Left lung (tissue), 10 donors: Measurements from ENCODE around the gene LMNTD2. TPM values are rescaled to one million over a fixed set of nuclear protein-coding genes. Genes with fewer than 3 reads are reported as not detected.

Experiments used
- ATAC-seq: fragments of 200-7000 bp; cut with Tn5 transposase; one replicate; pipeline ENCODE4 v1.9.1; 2020; ENCODE audit warnings: moderate library complexity
- DNase-seq, 4 donors: peaks; one replicate each; pipeline ENCODE4 v3.0.0-alpha.2; 2013 to 2020
- H3K27ac ChIP-seq, 2 donors: fragments of 200-600 bp; sonication (generic) in 1 of 2; one replicate each; pipeline versions ENCODE4 v1.5.0 to v1.8.0; 2020 to 2021
- H3K27me3 ChIP-seq, 2 donors: fragments of 200-600 bp; sonication (generic) in 1 of 2; one replicate each; pipeline versions ENCODE4 v1.5.0 to v1.8.0; 2020 to 2021
- H3K36me3 ChIP-seq, 2 donors: fragments of 200-600 bp; sonication (generic) in 1 of 2; one replicate each; pipeline versions ENCODE4 v1.5.0 to v1.8.0; 2020 to 2021
- H3K4me1 ChIP-seq, 2 donors: fragments of 200-600 bp; one replicate each; pipeline ENCODE4 v1.8.0; 2021
- H3K4me3 ChIP-seq, 2 donors: fragments of 200-600 bp; sonication (generic) in 1 of 2; one replicate each; pipeline versions ENCODE4 v1.5.0 to v1.8.0; 2020 to 2021; ENCODE audit warnings: mild to moderate bottlenecking in 1 of 2
- H3K9me3 ChIP-seq, 2 donors: fragments of 200-600 bp; sonication (generic) in 1 of 2; one replicate each; pipeline versions ENCODE4 v1.5.0 to v1.8.0; 2020 to 2021
- CTCF ChIP-seq, 2 donors: fragments of 200-600 bp; sonication (generic) in 1 of 2; IDR thresholded peaks; one replicate each; pipeline versions ENCODE4 v1.5.0 to v1.8.0; 2021; ENCODE audit warnings: antibody characterized with exemption in 2 of 2
- intact Hi-C, 2 donors: fragments of 100-400 bp; cut with DNase I; formaldehyde crosslinking; loops; one replicate each; pipeline versions ENCODE4 v1.11.2 to v1.14.2; 2022
- polyA plus RNA-seq, 6 donors: library from polyadenylated mRNA; unstranded; fragments of 120-200 nt; gene quantifications; one replicate each; pipeline ENCODE4 v1.2.1, GENCODE V29; 2013; ENCODE audit not compliant: insufficient read length in 6 of 6
- total RNA-seq, 2 donors: library from RNA; stranded (reverse); fragmentation: NEBNext Ultra II Directional; extraction: Animal tissue kit (Norgen Biotek cat#: 25700); gene quantifications; one replicate each; pipeline ENCODE4 v1.2.1, GENCODE V29; 2021
- donor health status: DM: no; HTN: yes; CAD: no.
- donor health status: DM: no; HTN: no; CAD: no.

Gene LMNTD2
- total and polyA plus RNA-seq, 8 donors: 1.6 to 5.2 (median 2.7) TPM

DNA sequence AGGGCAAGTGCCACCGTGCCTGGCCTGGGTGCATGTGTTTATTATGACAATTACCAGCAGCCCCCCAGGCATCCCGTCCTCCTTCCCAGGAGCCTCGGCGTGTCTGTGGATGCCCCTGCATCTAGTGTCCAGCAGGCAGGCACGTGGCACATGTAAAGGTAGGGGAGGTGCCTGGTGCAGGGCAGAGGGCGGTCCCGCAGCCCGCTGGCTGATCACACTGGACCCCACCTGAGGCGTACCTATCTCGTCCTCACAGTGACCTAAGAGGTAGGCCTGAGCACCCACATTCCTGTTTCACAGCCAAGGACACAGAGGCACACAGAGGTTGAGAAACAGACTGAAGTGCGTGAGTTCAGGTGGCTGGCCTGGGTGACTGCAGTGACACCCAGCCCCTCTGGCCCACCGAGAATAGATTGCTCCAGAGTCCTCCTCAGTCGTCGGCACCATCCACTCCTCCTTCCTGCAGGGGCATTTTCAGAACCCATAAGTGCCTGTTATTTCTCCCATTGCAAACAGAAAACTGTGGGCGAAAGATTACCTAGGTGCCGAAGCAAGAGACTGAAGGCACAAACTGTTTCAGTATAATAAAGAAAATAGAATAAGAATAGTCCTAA, 12.7 kb upstream of the LMNTD2 start:
- no peaks in the 10 kb centered on the region for H3K36me3 ChIP-seq
- intact Hi-C loops: no loop called here
- DNase-seq (no peak), ATAC-seq (peak; percentile 0)
- TF ChIP-seq CTCF (IDR thresholded peaks at IDR 0.05): no peak
- no peak overlapping the region for H3K27ac ChIP-seq
- peaks cover 25 to 47% of the 10 kb centered on the region in 2 donors for H3K4me1 ChIP-seq
- H3K4me3 ChIP-seq: no peak overlapping the region
- H3K27me3 ChIP-seq: peaks cover 4 to 33% of the 10 kb centered on the region in 2 donors
- no peaks in the 10 kb centered on the region for H3K9me3 ChIP-seq

- intact Hi-C loops: no loop called here
- H3K4me1 ChIP-seq: peaks cover 13 to 45% of the 10 kb centered on the region in 2 donors
- H3K4me3 ChIP-seq: no peak overlapping the region
- no peak overlapping the region for H3K27ac ChIP-seq
- no peaks in the 10 kb centered on the region for H3K36me3 ChIP-seq
- peaks cover 4 to 41% of the 10 kb centered on the region in 2 donors for H3K27me3 ChIP-seq
- H3K9me3 ChIP-seq: no peaks in the 10 kb centered on the region
- no peak for TF ChIP-seq CTCF (IDR thresholded peaks at IDR 0.05)
- DNase-seq (no peak), ATAC-seq (no peak)
Measured at GRCh38 chr11:571802-572185, 11.3 kb upstream of the LMNTD2 start.

- no peaks in the 10 kb centered on the region for H3K9me3 ChIP-seq
- intact Hi-C loops: no loop called here
- peaks cover 6 to 31% of the 10 kb centered on the region in 2 donors for H3K4me1 ChIP-seq
- H3K36me3 ChIP-seq: no peaks in the 10 kb centered on the region
- H3K27me3 ChIP-seq: peaks cover 0 to 27% of the 10 kb centered on the region in 2 donors
- H3K4me3 ChIP-seq: peak overlapping the region; percentile 48 to 53
- ATAC-seq (no peak), DNase-seq (no peak)
- peak overlapping the region; percentile 67 to 83 for H3K27ac ChIP-seq
- TF ChIP-seq CTCF (IDR thresholded peaks at IDR 0.05): no peak
Measured at GRCh38 chr11:569158-569885, 8.8 kb upstream of the LMNTD2 start.

- TF ChIP-seq CTCF (IDR thresholded peaks at IDR 0.05): no peak
- H3K4me1 ChIP-seq: peaks cover 6 to 29% of the 10 kb centered on the region in 2 donors
- ATAC-seq (peak; percentile 88), DNase-seq (peak; percentile 88 to 96 (median 94))
- intact Hi-C loops: no loop called here
- H3K27ac ChIP-seq: peak overlapping the region; percentile 67 to 83
- no peaks in the 10 kb centered on the region for H3K9me3 ChIP-seq
- H3K27me3 ChIP-seq: peaks cover 0 to 24% of the 10 kb centered on the region in 2 donors
- peaks cover 0 to 2% of the 10 kb centered on the region in 2 donors for H3K36me3 ChIP-seq
- peak overlapping the region; percentile 48 to 53 for H3K4me3 ChIP-seq
Measured at GRCh38 chr11:568306-569157, 8.0 kb upstream of the LMNTD2 start.
